NCI-H510A treated with DMSO at 0.1 percent for 48 hours (cell line): Measurements from ENCODE around the gene PTGR1.
"Not testable (repeated sequence)": the region's sequence is repeated elsewhere in the genome, so short reads cannot be mapped to it uniquely, and the experiment has no call there.

Experiments used
- DNase-seq: peaks from one replicate; lab custom pipeline; 2025; lab: John Stamatoyannopoulos, UW

PTGR1 gene

GRCh38 chr9:111613436-111614040, 14.1 kb upstream of the PTGR1 start:
- no peak for DNase-seq

GRCh38 chr9:111610845-111611244, 11.4 kb upstream of the PTGR1 start:
- no peak for DNase-seq

DNA sequence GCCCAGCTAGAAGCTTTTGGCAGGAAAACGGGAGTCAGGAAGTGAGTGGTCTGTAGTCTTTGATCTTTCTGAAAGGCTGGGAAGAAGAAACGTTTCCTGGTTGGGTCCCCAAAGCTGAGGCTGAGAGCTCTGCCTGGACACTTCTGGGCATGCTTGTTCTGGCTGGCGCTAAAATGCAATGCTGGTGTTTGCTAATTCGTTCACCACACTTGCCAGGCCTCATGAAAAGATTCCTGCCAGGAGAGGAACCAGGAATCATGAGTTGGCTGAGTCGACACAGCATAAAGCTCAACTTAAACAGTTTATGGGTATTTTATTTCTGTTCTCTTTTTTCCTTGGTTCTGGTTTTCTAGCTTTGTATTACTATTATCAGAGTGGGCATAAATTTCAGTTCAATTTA, 10.7 kb upstream of the PTGR1 start:
- DNase-seq: no peak

DNA sequence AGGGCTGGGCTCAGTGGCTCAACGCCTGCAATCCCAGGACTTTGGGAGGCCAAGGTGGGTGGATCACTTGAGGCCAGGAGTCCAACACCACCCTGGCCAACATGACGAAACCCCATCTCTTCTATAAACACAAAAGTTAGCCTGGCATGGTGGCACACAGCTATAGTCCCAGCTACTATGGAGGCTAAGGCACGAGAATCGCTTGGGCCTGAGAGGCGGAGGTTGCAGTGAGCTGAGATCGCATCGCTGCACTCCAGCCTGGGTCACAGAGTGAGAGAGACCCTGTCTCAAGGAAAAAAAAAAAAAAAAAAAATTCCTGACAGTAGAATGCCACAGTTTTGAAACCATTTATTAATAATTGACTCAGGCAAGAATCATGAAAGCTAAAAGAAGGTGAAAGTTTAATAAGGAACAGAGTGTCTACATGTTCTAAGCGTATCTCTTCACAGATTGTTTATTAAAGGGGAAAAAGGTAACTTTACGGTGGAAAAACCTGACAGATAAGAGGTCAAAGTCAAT, 5.7 kb upstream of the PTGR1 start:
- DNase-seq: no peak

DNA sequence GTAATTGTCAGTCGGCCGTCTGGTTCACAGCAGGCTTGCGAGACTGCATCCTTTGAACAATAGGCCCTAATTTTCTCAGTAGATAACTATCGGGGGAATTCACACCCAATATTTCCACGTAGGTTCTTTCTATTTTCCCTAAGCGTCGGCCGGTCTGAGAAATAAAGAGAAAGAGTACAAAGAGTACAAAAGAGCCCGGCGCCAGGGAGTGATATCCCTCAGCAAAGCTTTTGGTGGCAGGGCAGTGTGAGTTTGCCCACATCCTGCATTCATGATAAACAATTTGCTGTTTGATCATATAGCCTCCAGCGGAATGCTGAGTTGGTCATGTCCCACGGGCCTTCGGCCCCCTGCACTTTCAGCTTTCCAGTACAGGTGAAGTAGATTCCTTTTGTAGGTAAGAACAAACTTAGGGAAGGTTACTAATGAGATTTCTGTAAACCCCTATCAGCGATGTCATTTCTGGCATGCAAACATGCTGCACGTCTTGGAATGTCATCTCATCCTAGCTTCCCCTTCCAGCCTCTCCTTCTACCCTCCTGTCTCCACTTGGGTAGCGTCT, 4.7 kb upstream of the PTGR1 start:
- no peak for DNase-seq

GRCh38 chr9:111603041-111603440, 3.6 kb upstream of the PTGR1 start:
- no peak for DNase-seq

DNA sequence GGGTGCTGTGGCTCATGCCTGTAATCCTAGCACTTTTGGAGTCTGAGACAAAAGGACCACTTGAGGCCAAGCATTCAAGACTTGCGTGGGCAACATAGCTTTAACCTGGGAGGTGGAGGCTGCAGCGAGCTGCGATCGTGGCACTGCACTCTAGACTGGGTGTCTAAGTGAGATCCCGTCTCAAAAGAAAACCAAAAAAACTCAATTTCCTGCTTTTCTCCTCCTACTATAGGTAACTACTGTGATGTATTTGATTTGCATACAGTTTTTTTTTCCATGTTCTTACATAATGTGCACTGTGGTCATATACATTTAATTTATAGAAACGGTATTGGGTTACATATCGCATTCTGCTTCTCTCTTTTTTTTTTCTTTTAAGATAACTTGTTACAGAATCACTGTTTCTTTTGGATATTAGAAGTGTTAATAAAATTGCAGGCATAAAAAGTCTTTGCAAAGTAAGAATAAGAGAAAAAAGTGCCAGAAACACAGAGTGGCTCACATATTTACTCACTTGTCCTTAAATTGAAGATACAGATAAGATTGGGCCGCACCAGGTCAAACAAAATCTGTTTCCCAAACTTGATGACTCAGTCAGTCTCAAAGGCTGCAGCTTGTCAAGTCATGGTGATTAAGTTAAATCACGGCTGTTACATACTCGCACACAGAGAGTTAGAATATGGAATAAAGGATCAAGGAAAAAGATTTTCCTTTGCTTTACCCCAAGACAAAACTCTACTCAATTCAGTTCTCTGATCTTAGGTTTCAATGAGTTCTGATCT, 2.0 kb upstream of the PTGR1 start:
- DNase-seq: no peak

GRCh38 chr9:111599955-111600343, 502 bp upstream of the PTGR1 start:
- DNase-seq: no peak

- DNase-seq: peak; percentile 15
These were observed 735 bp downstream of the PTGR1 start for GRCh38 chr9:111598733-111599091.

GRCh38 chr9:111597852-111598732, 1.4 kb downstream of the PTGR1 start:
- peak; percentile 27 for DNase-seq

DNA sequence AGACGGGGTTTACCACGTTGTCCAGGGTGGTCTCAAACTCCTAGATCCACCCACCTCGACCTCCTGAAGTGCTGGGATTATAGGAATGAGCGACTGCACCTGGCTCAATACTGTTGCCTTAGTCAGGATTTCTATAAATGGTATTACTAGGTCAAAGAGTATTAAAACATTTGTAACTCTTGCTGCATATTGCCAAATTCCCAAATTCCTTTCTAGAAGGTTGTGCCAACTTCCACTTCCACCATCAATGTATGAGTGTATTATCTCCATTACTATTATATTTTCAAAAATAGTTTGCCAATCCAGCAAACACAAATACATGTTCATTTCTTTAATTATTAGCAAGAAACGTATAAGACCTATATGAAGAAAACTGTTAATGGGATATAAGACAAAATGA, 10.6 kb downstream of the PTGR1 start:
- no peak for DNase-seq

DNA sequence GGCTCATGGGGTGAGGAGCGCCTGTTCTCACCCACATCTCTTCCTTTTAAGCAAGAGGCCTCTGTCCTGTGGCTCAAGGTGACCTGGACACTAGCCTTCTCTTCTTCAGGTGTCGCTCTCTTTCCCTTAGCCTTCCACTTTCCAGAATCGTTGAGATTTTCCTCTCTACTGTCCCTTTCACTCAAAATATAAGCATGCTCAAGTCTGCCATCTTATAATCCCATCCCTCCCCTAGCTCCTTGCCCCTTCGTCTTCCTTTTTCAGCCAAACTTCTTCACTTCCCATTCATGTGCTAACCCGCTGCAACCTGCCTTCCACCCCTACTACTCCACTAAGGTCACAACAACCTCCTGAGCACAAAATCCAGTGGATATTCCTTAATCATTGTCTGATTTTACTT, 13.1 kb downstream of the PTGR1 start:
- DNase-seq: no peak

DNA sequence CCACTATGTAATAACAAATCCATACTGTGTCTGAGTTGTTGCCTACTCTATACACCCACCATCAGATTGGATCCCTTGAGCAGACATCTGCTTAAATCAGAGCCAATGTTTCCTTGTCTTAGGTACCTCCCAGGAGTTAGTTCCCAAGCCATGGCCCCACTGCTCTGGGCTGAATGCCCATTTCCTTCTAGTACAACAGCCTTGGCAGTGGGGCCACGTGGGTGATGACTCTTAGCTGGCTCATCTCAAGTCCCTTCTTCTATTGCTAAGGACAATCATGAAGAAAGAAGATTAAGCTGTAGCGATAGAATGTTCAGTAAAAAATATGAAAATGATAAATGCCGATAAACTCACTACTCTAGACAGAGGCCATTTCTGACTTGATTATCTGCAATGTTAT, 16.6 kb downstream of the PTGR1 start:
- DNase-seq: no peak

DNA sequence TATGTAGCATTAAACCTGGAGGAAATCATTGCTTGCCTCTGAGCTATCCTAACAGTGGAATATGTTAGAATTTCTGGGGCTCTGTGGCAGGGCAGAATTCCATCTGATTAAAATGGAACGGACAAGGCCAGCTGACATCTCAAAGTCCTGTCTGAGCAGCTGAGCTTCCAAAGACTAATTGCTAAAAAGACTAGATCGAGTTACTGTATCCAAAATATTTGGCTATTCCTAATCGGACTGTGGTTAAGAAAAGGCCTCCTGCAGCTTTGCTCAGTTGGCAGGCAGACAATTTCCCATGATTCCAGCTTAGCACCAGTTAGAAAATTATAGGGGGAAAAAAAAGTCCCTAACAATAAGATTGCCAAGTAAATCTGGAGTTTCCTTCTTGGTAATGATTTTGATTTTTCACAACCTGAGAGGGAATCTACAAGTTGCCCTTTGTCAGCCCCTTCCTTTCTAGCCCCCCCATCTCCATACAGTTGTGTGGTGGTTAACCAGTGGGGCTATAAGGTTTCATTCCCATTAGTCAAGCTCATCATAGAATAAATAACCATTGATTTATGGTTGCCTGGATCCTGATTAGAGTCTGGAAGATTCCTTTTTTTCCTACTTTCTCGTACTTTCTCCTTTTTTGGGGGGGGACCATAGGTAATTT, 26.4 kb downstream of the PTGR1 start:
- no peak for DNase-seq

DNA sequence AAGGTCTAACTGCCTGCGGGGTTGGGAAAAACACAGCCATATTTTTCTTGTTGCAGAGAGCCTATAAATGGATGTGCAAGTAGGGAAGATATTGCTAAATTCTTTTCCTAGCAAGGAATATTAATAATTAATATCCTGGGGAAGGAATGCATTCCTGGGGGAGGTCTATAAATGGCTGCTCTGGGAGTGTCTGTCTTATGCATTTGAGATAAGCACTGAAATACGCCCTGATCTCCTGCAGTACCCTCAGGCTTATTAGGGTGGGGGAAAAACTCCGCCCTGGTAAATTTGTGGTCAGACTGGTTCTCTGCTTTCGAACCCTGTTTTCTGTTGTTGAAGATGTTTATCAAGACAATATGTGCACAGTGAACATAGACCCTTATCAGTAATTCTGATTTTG, 31.3 kb downstream of the PTGR1 start:
- not testable (repeated sequence) for DNase-seq

- no peak for DNase-seq
These were observed 33.2 kb downstream of the PTGR1 start for GRCh38 chr9:111566234-111566633.

DNA sequence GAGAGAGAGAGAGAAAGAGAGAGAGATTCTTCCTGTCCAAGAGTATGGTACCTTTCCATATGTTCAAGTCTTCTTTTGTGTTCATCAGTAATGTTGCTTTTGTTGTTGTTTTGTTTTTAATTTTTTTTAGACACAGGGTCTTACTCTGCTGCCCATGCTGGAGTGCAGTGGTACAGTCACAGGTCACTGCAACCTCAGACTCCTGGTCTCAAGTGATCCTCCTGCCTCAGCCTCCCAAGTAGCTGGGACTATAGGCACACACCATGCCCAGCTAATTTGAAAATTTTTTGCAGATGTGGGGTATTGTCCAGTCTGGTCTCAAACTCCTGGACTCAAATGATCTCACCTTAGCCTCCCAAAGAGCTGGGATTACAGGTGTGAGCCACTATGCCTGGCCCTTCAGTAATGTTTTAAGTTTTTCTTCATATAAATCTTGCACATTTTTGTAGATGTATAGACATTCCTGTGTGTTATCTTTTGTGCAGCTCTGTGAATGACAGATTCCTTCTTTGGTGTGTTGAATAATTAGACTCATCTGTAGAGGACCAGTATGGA, 38.2 kb downstream of the PTGR1 start:
- no peak for DNase-seq

- no peak for DNase-seq
These were observed 40.3 kb downstream of the PTGR1 start for GRCh38 chr9:111559000-111559610.

DNA sequence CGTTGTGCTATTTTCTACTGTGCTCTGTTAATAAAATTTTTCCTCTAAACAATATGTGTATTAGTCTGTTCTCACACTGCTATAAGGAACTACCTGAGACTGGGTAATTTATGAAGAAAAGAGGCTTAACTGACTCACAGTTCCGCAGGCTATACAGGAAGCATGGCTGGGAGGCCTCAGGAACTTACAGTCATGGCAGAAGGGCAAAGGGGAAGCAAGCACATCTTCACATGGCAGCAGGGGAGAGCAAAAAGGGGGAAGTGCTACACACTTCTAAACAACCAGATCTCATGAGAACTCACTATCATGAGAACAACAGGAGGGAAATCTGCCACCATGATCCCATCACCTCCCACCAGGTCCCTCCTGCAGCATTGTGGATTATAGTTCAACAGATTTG, 44.0 kb downstream of the PTGR1 start:
- DNase-seq: not testable (repeated sequence)

GRCh38 chr9:111548623-111549022, 50.8 kb downstream of the PTGR1 start:
- DNase-seq: no peak
